DMS114 treated with DMSO at 0.1 percent for 48 hours (cell line): ENCODE measurements around the gene MAEL.
A peak's percentile ranks its signal among the peaks of the same experiment; 100 is the strongest.

ENCODE experiments used
- DNase-seq: peaks from one replicate; lab custom pipeline; 2025; ENCODE audit not compliant: unreplicated experiment; lab: John Stamatoyannopoulos, UW

MAEL gene

DNA sequence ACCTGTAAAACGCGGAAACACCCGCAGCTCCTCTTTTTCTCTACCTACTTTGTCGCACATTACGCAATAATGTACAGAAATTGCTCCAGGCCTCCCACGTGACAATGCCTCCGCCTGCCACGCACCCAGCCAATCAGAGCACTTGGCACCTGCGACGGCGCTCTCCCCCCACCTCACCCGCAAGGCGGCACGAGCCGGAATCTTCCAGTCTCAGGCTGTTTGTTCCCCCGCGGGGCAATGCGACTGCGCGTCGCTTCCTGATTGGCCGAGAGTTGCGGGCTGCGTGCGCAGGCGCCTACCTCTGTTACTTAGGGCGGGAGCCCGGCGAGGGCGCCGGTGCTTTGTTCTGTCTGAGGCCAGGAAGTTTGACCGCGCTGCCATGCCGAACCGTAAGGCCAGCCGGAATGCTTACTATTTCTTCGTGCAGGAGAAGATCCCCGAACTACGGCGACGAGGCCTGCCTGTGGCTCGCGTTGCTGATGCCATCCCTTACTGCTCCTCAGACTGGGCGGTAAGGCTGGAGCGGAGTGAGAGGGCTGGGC lies at the start of gene MAEL:
Gene MAEL (plus strand): TSS at position 307 of the 542 bp plus-strand sequence. CDS start 73 bp downstream, at position 380.
- no peak for DNase-seq

DNA sequence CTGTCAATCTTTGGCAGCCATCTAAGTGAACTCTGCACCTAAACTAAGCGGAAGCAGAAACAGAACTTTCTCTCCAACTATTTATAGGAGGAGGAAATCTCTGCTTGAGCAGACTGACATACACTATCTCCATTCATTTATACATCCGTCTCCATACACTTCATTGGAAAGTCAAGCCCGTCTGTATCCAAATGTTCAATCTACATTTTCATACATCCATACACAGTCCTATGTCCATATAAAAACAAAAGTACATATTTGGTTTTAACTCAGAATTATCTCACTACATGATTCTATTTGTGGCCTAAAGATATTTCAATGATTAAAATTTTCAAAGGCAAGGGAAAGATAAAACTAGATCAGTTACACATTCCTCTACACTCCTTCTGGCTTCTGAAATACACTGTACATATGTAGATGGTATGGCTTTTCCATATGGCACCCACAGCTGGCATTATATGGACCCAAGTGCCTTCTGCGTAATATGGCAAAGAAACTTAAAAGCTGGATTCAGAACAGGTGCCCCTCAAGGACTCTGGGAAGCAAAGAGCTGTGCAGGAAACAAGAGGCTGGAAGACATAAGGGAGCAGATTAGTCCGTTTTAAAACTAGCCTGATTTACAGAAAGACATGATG lies 49.2 kb upstream of the MAEL start:
- no peak for DNase-seq

DNA sequence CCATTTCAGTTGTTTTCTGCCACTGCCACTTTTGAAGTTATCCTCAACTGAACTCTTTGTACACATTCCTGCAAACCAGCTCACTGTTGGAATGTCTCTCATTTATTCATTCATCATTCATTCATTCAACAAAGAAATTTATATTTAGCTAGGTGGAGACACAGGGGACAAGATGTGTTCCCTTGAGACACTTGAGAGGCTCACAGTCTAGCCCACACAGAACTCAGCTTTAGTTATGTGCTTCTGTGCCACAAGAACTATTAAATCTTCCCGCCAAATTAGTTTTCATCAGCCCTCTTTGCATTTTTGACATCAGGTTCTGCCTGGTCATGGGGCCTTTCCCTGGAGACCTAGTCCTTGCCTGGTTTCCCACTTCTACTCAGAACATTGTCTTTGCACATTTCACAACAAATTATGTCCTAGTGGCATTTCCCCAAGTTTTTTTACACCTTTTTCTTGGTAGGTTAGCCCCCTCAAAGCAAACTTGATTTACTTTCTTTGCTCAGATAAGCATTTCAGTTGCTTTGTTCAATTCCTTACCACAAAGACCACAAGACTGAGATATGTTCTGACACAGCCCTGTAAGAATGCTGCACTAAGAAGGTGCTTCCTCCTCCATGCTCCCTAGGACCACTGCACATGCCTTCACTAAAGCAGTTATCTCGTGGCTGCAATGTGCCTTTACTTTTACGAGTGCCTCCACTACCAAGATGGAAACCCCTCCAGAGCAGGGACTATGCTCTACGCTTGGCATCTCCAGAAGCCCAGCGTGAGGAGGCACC lies 44.7 kb upstream of the MAEL start:
- DNase-seq, result no peak

DNA sequence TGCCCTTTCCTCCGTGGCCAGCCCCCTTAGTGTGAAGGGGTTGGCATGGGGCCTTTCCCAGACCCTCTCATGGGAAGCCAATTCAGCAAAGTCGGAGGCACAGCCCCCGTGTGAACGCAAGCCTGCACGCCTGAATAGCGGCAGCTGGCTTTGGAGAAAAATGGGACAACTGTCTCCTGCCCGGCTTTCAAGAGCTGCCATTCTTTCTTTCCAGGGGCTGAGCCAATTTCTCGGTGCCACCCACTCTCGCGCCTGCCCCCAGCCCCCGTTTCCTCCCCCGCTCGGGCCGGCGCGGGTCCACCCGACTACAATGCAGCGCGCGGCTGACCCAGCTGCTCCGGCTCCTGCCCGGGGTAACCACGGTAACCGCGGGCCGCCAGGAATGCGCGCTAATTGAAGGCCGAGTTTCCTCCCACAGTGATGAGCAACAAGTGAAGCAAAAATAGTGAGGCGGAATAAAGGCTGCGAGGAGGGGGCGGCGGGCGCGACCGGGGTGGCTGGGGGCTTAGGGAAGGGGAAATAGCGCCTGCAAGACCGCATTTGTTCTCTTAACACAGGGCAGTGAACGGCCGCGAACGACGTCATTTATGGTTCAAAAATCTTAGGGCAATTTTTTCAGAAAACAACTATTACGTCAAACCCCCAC lies 41.6 kb upstream of the MAEL start:
- DNase-seq, result no peak

DNA sequence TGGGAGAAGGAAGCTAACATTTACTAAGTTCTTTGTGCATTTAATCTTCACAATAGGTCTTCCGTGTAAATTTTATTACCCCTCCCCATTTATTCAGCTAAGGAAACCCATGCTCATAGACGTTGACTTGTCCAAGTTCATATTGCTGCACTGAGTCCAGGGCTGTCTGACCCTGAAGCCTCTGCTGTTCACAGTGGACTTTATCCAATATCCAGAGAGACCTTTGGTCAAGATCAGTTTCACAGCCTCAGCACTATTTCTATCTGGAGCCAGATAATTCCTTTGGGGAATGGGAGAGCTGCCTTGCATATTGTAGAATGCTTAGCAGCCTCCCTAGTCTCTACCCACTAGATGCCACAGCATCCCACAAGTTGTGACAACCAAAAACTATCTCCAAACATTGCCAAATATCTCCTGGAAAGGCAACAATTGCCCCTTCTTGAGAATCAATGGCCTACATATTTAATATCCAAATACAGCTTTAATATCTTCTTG lies 40.2 kb upstream of the MAEL start:
- DNase-seq, result no peak

DNA sequence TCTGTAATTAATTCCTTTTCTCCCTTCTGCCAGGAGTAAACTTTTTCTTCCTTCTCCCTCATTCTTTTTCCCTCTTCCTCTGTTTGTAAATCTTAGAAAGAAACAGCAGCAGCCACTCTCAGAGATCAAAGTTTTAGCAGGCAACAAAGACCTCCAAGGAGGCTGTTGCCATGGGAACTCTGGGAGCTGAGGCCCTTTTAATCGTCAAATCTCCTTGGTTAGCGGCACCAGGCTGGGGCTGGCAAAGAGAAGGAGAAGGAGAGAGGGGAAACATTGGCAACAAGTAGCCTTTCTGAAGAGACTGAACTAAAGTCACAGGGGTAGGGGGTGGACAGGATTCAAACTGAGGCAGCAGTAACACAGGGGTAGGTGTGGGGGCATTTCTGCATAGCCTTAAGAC lies 38.9 kb upstream of the MAEL start:
- DNase-seq, result no peak

DNA sequence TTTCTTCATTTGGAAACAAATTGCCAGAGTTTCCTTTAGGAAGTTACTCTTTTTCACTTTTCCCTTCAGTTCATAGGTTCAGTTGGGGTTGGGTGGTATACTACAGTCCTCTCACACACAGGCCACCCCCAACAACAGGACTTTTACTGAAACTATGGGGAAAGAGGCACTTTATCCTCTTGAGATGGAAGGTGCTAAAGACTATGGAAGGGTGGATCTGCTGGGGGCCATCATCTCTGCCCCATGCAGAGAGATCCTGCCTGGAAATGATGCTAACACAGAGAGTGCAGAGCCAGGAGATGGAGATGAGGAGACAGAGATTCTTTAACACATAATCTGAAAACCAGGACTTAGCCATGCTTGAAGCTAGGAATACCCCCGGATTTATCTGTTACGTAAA lies 38.0 kb upstream of the MAEL start:
- no peak for DNase-seq

DNA sequence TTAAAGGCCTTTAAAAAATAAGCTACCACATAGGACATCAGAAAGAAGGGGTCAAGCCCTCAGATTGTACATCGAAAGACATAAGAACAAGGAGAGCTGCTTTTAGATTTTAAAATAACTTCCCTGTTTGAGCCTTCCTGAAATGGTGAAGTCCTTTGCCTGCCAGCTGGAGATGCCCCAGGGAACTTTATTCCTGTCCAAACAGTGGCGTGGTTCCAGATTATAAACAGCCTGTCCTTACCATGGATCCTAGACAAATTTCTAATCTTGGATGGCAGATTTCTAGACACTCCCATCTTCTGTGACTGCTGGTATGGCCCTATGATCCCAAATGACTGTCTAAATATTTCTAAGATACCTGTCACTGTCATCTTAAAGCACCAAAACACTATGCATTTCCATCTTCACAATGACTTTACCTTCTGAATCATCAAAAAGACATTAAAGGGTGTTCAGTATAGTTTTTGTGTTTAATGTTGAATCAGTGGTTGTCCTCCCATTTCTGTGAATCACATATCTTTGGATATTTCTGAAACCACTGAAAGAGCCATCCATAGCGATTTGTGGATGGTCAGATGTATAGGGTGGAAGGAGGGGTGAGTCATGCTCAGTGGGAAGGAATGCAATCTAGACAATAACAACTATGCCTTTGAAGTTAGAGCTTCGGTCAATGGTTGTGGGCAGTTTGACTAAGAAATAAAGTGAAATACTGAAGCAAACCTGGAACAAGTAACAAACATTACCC lies 36.9 kb upstream of the MAEL start:
- no peak for DNase-seq

DNA sequence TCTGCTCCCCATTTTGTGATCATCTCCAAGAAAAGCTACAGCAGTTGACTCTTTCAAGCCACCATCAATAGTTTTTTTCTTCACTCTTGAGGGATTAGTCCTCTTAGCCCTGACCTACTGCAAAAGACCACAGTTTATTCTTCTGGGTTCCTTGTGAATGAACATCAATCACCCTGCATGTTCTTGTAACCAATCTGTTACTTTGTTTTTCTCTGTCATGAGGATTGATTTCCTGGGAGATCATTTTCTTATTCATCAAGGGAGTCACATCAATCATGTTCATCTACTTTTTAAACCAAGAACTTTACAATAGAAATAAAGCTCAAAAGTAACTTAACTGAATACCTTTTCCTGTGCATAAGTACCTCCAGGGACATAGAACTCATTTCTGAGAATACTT lies 35.6 kb upstream of the MAEL start:
- DNase-seq, result no peak

DNA sequence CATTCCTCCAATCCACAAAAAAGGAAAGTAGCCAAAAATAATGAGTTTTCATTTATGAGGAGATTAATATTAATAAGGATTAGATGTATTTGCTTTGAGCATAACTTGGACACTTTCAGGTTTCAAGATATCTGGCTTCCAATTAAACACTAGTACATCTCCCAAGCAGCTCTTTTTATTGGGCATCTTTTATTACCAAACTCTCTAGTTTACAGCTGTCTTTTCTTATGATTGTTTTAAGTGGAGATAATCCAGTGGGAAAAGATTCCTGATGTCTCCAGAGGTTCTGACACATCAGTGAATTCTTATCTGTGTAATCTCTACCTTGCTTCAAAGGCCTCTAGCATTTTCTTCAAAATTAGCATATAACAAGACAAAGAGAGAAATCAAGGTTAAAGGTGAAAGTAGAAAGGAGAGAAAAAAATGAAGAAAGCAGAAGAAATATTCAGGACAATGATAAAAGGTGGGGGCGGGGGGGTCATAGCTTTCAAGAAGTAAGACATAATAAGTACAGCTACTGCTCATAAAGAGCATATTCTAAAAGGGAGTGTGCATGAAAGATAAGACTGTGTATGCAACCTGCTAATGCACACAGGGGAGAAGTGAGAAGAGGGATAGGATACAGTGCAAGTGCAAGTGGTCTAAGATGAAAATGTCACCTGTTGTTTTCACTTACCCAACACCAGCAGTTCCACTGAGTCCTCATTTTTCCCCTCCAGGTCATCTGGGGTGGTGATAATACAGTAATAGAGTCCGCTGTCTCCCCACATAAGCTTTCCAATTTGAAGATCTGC lies 32.8 kb upstream of the MAEL start:
- DNase-seq, result no peak

DNA sequence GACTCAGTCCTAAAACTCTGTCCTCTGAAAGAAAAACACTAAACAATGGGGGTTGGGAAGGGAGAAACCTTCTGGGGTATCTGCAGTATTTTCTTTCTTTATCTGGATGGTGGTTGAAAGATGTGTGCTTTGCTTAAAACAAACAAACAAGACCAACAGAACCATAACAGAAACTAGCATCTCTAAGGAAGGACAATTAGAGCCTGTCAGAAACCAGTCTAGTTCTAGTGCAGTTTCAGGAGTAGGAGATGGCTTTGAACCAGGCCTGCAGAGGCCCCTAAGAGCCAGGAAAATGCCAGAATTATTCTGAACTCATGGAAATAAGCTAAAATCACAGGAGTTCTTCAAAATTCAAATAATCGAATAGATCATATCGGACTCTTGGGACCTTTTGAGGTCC lies 32.2 kb upstream of the MAEL start:
- DNase-seq, result no peak

DNA sequence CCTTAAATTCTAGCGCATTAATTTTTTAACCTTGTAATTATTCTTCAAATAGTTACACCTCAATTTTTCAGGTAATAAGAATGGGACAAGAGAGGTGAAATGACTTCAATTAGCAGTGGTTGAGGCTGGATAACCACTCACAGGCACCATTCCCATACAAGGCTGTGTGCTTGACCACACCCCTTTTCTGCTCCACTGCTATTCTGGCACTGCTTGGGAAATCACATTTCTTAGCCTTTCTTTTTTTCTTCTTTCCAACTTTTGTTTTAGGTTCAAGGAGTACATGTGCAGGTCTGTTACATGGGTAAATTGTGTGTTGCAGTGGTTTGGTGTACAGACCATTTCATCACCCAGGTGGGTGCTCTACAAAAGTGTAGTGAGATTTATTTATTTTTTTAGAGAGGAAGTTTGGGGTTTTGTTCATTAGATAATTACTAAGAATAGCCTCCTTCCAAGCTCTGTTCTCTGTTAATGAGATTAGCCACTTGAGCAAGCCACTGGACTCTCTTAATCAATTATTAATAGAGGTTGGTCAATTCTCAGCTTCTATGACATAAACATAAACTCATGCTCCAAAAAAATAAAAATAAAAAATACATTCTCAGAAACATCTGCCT lies 28.1 kb upstream of the MAEL start:
- no peak for DNase-seq

DNA sequence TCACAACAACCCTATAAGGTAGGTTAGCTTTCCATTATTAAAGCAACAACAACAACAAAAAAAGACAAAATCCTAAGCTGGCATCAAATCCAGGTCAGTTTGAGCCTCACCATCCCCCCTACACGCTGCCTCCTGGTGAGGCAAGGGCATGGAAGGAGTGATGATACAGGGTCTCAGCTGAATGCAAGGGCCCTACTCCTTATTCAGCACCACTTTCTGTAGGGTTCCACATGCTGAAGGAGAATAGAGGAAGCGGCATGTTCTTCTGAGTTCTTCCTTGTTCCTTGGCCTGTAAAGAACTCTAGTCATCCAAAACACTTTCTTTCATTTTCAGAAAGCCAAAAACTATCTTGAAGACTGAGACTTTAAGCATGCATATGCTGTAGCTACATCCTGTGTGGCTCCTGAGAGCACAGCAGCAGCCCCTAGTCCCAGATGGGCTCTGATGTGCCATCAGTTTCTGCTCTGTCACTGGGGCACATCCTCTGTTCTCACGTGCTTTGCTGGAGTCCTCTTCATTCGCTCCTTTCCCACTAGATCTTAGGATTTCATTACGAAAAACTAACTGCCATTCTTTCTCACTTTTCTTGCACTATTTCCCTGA lies 19.9 kb upstream of the MAEL start:
- DNase-seq, result no peak

DNA sequence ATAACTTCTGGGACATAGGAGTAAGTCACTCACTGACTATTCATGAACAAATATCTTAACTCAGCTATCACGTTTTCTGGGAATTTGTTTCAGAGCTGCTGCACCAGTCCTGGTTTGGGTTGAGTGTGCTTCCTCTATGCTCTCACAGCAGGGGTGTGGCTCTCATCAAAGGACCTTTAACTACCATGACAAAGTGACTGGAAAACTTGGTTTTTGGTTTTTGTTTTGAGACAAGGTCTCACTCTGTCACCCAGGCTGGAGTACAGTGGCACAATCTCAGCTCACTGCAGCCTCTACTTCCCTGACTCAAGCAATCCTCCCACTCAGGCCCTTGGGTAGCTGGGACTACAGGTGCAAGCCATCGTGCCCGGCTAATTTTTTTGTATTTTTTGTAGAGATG lies 17.8 kb upstream of the MAEL start:
- DNase-seq, result no peak

DNA sequence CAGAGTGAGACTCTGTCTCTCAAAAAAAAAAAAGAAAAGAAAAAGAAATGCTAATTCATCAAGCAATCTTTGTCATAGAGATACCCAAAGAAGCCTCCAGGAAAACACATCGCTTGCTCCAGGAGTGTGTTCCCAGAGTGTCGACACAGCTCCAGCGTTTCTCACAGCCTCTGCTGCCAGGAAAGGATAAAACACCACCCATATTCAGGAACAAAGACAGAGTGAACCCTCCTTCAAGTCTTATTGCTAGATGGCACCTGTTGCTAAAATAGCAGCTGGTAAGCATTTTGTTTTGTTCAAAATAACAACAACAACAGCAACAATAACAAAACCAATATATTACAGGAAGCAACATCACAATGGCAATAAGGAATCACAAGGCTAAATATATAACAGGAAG lies 16.9 kb upstream of the MAEL start:
- no peak for DNase-seq

DNA sequence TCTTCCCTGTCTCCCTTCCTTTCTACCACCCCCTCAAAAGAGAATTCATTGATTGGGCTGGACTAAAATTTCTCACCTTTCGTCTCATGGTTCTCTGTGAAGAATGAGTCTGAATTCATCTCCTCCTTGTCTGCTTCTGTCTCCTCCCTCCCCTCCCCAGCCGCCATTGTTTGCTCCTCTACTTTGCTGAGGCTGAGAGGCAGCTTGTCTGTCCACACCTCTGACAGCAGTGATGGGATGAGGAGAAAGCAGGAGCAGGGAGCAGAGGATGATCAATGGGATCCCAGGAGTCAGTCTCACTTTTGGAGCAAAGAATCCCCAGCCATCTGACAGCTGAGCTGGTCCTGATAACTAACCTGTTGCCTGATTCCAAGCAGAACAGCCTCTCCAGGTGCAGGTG lies 16.3 kb upstream of the MAEL start:
- no peak for DNase-seq

DNA sequence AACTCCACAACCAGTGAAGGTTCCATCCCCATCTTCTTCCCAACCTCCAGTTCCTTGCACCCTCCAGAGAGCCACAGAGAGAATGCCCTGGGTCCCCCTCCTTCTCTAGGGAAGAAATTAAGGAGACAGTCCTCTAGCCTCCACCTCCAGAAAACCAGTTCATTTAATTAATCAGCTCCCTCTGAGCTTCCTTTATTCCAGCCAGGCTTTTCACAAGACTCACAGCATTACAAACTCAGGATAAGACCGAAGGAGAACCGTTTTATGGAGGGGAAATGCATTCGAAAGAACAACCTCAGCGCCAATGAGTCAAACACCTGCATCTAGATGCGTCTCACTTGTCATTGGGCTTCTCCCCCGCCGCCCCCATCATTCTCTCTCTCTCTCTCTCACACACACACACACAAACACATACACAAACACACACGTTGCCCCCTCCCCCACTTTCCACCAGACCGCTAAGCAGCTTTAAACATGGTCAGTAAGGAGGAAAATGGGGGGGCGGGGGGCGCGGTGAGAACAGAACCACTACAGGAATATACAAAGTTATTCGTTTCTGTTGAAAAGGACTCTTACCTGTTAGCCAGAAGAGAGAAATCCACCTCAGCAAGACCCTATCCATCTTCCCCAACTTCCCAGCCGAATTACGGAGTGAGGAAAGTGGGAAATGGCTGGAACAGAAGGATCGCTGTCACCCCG lies 14.3 kb upstream of the MAEL start:
- DNase-seq, result no peak

DNA sequence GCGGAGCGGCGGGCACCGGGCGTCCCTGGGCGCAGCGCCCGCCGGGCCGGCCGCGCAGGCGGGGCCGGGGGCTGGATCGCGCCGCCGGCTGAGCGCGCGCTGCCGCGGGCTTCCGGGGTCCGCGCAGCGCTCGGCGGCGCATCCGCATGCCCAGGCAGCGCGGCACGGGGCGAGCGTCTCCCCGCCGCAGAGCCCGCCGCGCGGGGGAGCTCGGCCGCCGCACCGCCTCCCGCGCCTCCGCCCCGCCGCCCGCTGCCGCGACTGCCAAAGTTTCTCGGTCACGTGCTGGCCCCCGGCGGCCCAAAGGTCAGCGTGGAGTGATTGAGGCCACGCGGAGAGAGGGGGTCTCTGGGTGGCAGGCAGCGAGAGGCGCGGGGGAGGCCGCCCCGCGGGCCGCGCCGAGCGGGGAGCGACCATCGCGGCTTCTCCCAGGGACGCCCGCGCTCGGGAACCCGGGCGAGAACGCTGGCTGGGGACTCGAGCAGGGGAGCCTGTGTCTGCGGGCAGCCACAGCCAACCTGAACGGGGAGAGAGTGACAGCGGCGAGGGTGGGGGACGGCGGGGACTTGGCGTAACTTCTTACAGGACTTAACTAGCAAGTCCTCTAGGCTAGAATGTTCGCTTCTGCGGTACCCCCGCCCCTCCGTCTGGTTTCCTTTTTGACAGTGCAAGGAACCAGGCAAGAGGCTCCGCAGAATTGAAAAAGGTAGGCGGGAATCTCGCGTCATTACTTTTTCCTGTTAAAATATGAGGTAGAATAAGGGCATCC lies 13.5 kb upstream of the MAEL start, which contains the start of gene ILDR2:
Gene ILDR2 (minus strand): TSS at position 180 of the 769 bp plus-strand sequence. CDS start 272 bp downstream, outside the sequence.
- DNase-seq, result peak; percentile 11
